ES-I3 (cell line): ENCODE measurements around the gene SPNS3.

Experiments used
- H3K36me3 ChIP-seq: 2 replicates; pipeline ENCODE4 v1.6.1; 2013; ENCODE audit warnings: mild to moderate bottlenecking, low read length, control low read depth, moderate library complexity; ENCODE audit not compliant: insufficient read depth
- H3K4me1 ChIP-seq: 2 replicates; pipeline ENCODE4 v1.6.1; 2013; ENCODE audit warnings: mild to moderate bottlenecking, control low read depth, low read length; ENCODE audit not compliant: insufficient read depth
- H3K9ac ChIP-seq: 2 replicates; pipeline ENCODE4 v1.6.1; 2013; ENCODE audit warnings: low read depth, mild to moderate bottlenecking, low read length, moderate library complexity
- H3K9me3 ChIP-seq: 2 replicates; pipeline ENCODE4 v1.6.1; 2013; ENCODE audit warnings: mild to moderate bottlenecking, low read length, moderate library complexity; ENCODE audit not compliant: control insufficient read depth, insufficient read depth

SPNS3 gene

DNA sequence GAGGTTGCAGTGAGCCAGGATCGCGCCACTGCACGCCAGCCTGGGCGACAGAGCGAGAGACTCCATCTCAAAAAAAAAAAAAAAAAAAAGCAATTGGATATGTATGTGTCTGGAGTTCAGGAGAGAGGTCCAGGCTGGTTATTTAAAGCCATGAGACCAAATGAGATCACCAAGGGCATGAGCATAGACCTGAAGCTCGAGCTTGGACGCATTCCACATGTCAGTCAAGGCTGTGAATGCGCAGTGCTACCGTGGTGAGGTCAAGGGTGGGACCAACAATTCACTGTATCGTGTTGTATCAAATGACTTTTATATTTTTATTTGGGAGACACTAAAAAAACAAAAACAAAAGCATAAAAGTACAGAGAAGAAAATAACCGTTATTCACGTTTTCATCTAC is 35.8 kb downstream of the SPNS3 start:
- no peaks in the 10 kb centered on the region for H3K9me3 ChIP-seq
- no peaks in the 10 kb centered on the region for H3K4me1 ChIP-seq
- no peak overlapping the region for H3K9ac ChIP-seq
- no peaks in the 10 kb centered on the region for H3K36me3 ChIP-seq

GRCh38 chr17:4472286-4472685 is 38.5 kb downstream of the SPNS3 start:
- Histone ChIP-seq H3K9me3 (no peaks in the 10 kb centered on the region), H3K4me1 (no peaks in the 10 kb centered on the region), H3K9ac (no peak overlapping the region), H3K36me3 (no peaks in the 10 kb centered on the region)

DNA sequence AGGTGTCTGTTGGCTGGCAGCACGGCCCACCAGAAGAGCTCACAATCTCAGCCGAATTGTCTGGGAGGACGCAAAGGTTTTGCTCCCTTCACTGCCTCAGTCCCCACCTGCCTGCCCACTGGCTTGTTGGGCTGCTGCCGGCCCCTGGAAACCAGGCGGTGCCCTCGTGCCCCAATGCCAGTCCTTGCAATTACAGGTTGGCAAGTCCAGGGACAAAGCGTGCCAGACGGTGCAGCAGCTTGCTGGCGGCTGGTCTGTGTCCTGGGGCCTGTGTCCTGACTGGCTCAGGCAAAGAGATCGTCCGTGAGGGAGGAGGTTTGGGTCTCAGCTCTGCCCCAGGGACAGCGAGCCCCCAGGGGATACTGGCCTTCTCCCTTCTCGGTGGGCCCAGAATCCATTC is 40.4 kb downstream of the SPNS3 start:
- Histone ChIP-seq H3K9ac (no peak overlapping the region), H3K4me1 (no peaks in the 10 kb centered on the region), H3K9me3 (no peaks in the 10 kb centered on the region), H3K36me3 (no peaks in the 10 kb centered on the region)

DNA sequence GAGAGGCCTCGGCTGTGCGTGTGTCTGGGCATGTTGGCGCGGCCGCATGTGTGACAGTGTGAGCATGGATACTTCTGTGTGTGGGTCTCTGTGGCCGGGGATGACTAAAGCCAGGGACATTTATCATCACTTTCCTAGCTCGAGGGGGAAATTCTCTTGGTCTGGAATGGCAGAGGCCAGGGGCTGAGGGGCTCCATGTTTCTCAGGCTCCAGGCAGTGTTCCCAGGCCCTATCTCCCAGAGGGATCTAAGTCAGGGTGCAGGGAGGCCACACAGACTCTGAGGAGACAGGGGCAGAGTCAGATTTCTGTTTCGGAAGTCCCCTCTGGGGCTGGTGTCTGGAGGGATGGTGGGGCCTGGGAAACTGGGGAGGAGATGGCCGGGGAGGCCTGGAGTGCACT is 41.3 kb downstream of the SPNS3 start:
- H3K36me3 ChIP-seq, result no peaks in the 10 kb centered on the region
- H3K9me3 ChIP-seq, result no peaks in the 10 kb centered on the region
- no peak overlapping the region for H3K9ac ChIP-seq
- no peaks in the 10 kb centered on the region for H3K4me1 ChIP-seq

- H3K9ac ChIP-seq, result no peak overlapping the region
- H3K4me1 ChIP-seq, result no peaks in the 10 kb centered on the region; the same call in 1 of the 2 replicates
- H3K36me3 ChIP-seq, result no peaks in the 10 kb centered on the region
- no peaks in the 10 kb centered on the region for H3K9me3 ChIP-seq
These were observed 41.7 kb downstream of the SPNS3 start for GRCh38 chr17:4475463-4475862.

DNA sequence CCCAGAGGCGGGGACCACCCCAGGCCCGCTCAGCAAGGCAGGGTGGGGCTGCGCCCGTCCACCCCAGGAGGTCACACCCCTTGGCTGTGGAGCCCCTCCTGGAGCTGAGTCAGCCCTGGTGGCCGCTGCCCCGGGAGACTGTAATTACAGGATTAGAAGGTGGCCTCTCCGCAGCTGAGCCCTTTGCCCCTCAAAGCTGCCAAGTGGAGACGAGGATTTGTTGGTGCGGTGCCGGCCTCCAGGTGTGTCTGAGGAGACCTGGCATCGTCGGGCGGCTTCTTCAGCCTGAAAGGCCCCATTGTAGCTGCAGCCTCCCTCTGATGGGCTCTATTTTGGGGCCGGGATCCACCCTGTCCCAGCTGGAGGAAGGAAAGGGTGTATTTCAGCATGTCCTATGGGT is 42.3 kb downstream of the SPNS3 start:
- no peaks in the 10 kb centered on the region for H3K36me3 ChIP-seq
- no peaks in the 10 kb centered on the region for H3K9me3 ChIP-seq
- no peak overlapping the region for H3K9ac ChIP-seq
- peaks cover 2% of the 10 kb centered on the region; the same call in 1 of the 2 replicates for H3K4me1 ChIP-seq

DNA sequence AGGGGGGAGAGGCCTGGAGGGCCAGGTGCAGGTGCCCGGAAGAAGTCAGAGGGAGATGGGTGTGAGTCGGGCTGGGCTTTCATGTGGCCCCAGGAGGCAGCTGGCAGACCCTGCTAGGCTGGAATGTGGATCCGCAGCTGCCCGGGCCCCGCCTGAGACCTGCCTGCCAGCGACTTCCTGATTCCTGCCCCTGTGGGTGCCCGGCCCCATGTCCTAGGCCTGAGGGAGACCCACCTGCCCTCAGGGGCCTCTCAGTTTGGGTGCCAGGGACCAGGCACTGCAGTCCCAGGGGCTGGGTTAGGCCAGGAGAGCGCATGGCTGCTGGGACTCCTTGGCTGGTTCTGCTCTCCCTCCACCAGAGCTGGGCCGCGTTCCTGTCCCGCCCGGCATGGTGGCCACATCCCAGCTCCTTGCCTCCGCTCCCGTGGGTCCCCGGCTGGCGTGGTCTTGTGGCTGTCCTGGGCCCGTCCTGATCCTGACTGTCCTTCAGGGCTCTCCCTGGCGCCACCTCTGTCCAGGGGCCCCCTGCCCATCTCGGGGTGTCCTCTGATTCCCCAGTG is 42.9 kb downstream of the SPNS3 start:
- Histone ChIP-seq H3K36me3 (no peaks in the 10 kb centered on the region), H3K9me3 (no peaks in the 10 kb centered on the region), H3K9ac (no peak overlapping the region), H3K4me1 (peaks cover 5% of the 10 kb centered on the region; the same call in 1 of the 2 replicates)

DNA sequence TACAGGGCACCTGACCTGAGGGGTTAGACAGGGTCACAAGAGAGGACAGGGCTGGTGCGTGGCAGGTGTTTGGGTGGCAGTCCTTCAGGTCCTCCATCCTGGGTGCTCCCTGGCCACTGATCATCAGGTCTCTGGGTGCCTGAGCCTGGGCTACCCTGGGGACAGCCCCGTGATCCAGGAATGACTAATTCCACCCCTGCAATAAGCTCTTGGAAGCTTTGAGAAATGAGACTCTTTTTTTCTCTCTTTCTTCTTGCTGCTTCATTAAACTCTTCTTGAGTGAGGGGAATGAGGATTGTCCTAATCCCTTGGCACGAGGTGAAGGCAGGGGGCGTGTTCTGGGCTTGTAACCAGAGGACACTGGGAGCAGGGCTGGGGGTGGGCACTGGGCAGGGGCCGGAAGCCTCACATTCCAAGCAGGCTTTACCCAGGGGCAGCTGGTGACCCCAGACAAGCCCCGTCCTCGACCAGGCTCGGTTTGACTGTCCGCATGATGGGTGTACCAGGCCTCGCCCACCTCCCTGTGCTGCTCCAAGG is 43.6 kb downstream of the SPNS3 start:
- Histone ChIP-seq H3K4me1 (peaks cover 5% of the 10 kb centered on the region; the same call in 1 of the 2 replicates), H3K36me3 (no peaks in the 10 kb centered on the region), H3K9me3 (no peaks in the 10 kb centered on the region), H3K9ac (no peak overlapping the region)

DNA sequence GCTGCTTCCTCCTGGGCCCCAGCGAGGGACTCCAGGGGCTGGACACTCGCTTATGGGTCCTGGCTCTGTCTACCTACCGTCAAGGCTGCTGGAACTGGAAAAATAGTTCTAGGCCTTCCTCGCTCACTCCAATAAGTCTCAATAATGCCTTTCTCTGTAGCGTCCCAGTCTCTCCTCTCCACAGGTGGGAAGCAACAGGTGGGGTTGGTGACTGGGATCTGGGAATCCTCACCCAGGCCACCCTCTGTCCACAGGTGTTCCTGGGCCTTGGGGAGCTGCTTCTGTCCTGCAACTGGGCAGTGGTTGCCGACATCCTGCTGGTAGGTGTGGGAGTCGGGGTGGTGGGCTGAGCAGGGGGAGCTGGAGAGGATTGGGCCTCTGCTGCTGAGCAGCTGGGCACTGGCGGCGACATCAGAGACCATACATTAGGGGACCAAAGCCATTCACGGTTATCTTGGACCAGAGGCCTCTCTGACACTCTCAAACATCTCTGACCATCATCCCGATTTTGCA is 44.6 kb downstream of the SPNS3 start:
- Histone ChIP-seq H3K4me1 (peaks cover 14% of the 10 kb centered on the region; the same call in 1 of the 2 replicates), H3K36me3 (no peaks in the 10 kb centered on the region), H3K9me3 (no peaks in the 10 kb centered on the region), H3K9ac (no peak overlapping the region)

DNA sequence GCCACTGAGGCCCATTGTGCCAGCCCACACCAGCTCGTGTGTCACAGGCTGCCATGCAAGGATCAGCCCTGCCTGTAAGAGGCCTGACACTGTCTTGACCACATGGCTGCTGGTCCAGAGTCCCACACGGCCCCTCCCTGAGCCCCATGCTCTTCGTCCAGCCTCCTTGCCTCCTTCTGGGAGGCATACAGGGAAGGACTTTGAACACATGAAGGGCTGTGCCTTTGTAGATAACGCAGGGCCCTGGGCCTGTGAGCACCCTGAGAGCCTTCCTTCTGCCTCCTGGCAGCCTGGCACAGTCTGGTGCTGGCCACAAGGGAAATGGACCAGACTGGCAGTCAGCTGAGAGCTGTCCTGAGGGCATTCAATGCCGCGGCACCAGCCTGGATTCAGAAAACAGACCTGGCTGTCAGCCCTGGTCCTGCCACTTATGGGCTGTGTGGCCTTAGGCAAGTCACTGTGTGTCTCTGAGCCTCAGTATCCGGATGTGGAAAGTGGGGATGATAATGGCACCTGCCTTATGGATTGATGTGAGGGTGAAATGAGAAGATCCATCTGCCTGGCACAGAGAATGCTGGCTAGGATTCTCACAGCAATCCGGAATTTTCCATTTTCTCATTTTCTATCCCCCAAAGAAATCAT is 45.7 kb downstream of the SPNS3 start:
- H3K9ac ChIP-seq, result no peak overlapping the region
- H3K36me3 ChIP-seq, result no peaks in the 10 kb centered on the region
- peaks cover 14% of the 10 kb centered on the region; the same call in 1 of the 2 replicates for H3K4me1 ChIP-seq
- no peaks in the 10 kb centered on the region for H3K9me3 ChIP-seq

- H3K4me1 ChIP-seq, result peaks cover 14% of the 10 kb centered on the region; the same call in 1 of the 2 replicates
- no peaks in the 10 kb centered on the region for H3K9me3 ChIP-seq
- H3K9ac ChIP-seq, result no peak overlapping the region
- H3K36me3 ChIP-seq, result no peaks in the 10 kb centered on the region
These were observed 46.4 kb downstream of the SPNS3 start for GRCh38 chr17:4479982-4480751.

- Histone ChIP-seq H3K9ac (no peak overlapping the region), H3K36me3 (no peaks in the 10 kb centered on the region), H3K4me1 (peaks cover 14% of the 10 kb centered on the region; the same call in 1 of the 2 replicates), H3K9me3 (no peaks in the 10 kb centered on the region)
These were observed 47.5 kb downstream of the SPNS3 start for GRCh38 chr17:4480929-4481898.

DNA sequence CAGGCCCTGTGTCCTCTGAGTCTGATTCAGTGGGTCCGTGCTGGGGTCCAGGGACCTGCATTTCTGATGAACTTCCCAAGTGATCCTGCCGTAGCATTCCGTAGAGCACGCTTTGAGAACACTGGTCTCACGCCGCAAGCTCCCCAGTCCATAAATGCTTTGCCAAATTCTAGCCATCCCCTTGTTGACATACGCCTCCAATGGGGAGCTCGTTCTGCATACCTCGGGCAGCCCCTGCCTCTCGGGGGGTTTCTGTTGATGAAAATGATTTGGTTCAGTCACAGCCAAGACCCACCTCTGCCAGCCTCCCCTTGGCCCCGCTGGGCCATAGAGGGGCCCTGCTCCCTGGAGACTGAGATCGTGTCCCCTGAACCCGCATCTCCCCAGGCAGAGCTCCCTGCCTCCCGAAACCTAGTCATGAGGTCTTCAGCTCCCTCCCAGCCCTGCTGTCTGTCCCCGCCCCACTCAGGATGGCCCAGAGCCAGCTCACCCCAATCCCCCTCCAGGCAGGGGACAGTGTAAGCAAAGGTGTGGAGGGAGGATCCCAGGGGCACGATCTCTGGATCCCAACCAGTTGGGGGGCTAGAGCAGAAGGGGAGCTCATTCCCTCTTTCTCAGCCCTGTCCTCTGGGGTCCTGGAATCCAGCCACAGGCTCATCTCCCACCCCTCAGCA is 48.7 kb downstream of the SPNS3 start:
- Histone ChIP-seq H3K9ac (no peak overlapping the region), H3K4me1 (peaks cover 14% of the 10 kb centered on the region; the same call in 1 of the 2 replicates), H3K9me3 (no peaks in the 10 kb centered on the region), H3K36me3 (no peaks in the 10 kb centered on the region)
